ENCODE results near the gene SMC6.

GRCh38 chr2:17728210-17728609 lies 25.4 kb downstream of the SMC6 start:
- TF ChIP-seq POLR2A (IDR thresholded peaks at IDR 0.05; ENCODE audit: low read depth, low read length) (no peak), POLR2AphosphoS5 (IDR thresholded peaks at IDR 0.05; ENCODE audit: low read depth, low read length) (no peak), TAF1 (IDR thresholded peaks at IDR 0.05; ENCODE audit: borderline replicate concordance, low read depth, low read length) (no peak)

Measured in GM12892 (cell line).